Measurements from ENCODE around the gene PPARG. TPM values are rescaled to one million over a fixed set of nuclear protein-coding genes. Genes with fewer than 3 reads are reported as not detected.

The PPARG gene
- total and polyA plus RNA-seq, 4 donors = 5.2 to 15.7 (median 7.0) TPM

- WGBS = 71% methylated on average over 6 of the region's 6 CpGs
- H3K9ac ChIP-seq (ENCODE audit: low read depth in 1 of 2, low read length in 2 of 2) = no peak overlapping the region
- DNase-seq (ENCODE audit: low spot score) = no peak
- H3K27ac ChIP-seq (ENCODE audit: low read depth in 1 of 2, low read length in 2 of 2) = no peak overlapping the region
- no peaks in the 10 kb centered on the region for H3K36me3 ChIP-seq (ENCODE audit: control insufficient read depth in 4 of 4, insufficient read depth in 3 of 4, low read depth in 1 of 4, low read length in 3 of 4)
- no peaks in the 10 kb centered on the region for H3K27me3 ChIP-seq (ENCODE audit: control insufficient read depth in 4 of 4, insufficient read depth in 4 of 4, low read length in 3 of 4)
- H3K4me1 ChIP-seq (ENCODE audit: control insufficient read depth in 4 of 4, insufficient read depth in 4 of 4, low read length in 3 of 4) = peaks cover 0 to 4% (median 0%) of the 10 kb centered on the region in 4 donors
- no peaks in the 10 kb centered on the region for H3K9me3 ChIP-seq (ENCODE audit: control insufficient read depth in 4 of 4, low read length in 3 of 4)
- TF ChIP-seq EGR1 (IDR thresholded peaks at IDR 0.05; ENCODE audit: low read depth in 2 of 2) = no peak
- no peak for TF ChIP-seq CTCF (IDR thresholded peaks at IDR 0.05; ENCODE audit: low read depth, low read length, missing input control)
- no peak for TF ChIP-seq YY1 (IDR thresholded peaks at IDR 0.05)
- no peak for TF ChIP-seq RAD21 (IDR thresholded peaks at IDR 0.05)
- TF ChIP-seq TAF1 (conservative IDR thresholded peaks at IDR 0.05) = no peak
- TF ChIP-seq MAX (IDR thresholded peaks at IDR 0.05) = no peak
- TF ChIP-seq ZBTB33 (IDR thresholded peaks at IDR 0.05) = no peak
- no peak for TF ChIP-seq HNF4A (conservative IDR thresholded peaks at IDR 0.05)
- no peak for TF ChIP-seq JUND (IDR thresholded peaks at IDR 0.05)
- TF ChIP-seq HNF4G (IDR thresholded peaks at IDR 0.05) = no peak
- no peak for TF ChIP-seq NR2F2 (IDR thresholded peaks at IDR 0.05)
- TF ChIP-seq FOXA1 (IDR thresholded peaks at IDR 0.05) = no peak
- TF ChIP-seq RXRA (IDR thresholded peaks at IDR 0.05) = no peak
- no peak for TF ChIP-seq REST (IDR thresholded peaks at IDR 0.05)
- TF ChIP-seq ATF3 (IDR thresholded peaks at IDR 0.05) = no peak
- TF ChIP-seq FOXA2 (IDR thresholded peaks at IDR 0.05) = no peak
- TF ChIP-seq SP1 (IDR thresholded peaks at IDR 0.05) = no peak
- TF ChIP-seq GABPA (IDR thresholded peaks at IDR 0.05 in 1 of 2, conservative IDR thresholded peaks at IDR 0.05 in 1 of 2) = no peak
- H3K4me3 ChIP-seq (ENCODE audit: low read depth in 1 of 3, low read length in 3 of 3) = no peak overlapping the region
Observed at GRCh38 chr3:12363397-12364195, 74.7 kb downstream of the PPARG start.
